Thyroid gland (tissue), 4 donors: Measurements from ENCODE around the gene DPP3.

ENCODE experiments used
- CTCF ChIP-seq, 6 experiments: fragments of 200-600 bp in 3 of 6; fragments of 450-650 bp in 3 of 6; sonication (generic) in 3 of 6; IDR thresholded peaks; one replicate each; pipeline ENCODE4 v1.5.1; 2016 to 2019; ENCODE audit warnings: antibody characterized with exemption in 6 of 6, mild to moderate bottlenecking in 2 of 6, inconsistent platforms in 1 of 6, moderate library complexity in 1 of 6
- POLR2A ChIP-seq, 2 donors: fragments of 450-650 bp; IDR thresholded peaks; one replicate each; pipeline ENCODE4 v1.6.1; 2017; ENCODE audit warnings: antibody characterized with exemption in 2 of 2, mild to moderate bottlenecking in 2 of 2, moderate library complexity in 1 of 2

GRCh38 chr11:66476173-66476840 lies 3.9 kb upstream of the DPP3 start:
- TF ChIP-seq CTCF (IDR thresholded peaks at IDR 0.05), result no peak
- TF ChIP-seq POLR2A (IDR thresholded peaks at IDR 0.05), result no peak
